Lower leg skin (tissue), 4 donors: ENCODE data around the gene MBNL2. TPM values are rescaled to one million over a fixed set of nuclear protein-coding genes. Genes with fewer than 3 reads are reported as not detected.

Experiments
- DNase-seq, 2 donors: peaks; one replicate each; pipeline ENCODE4 v3.0.0-alpha.2; 2019; ENCODE audit warnings: low spot score in 2 of 2
- H3K4me3 ChIP-seq: fragments of 200-600 bp; sonication (generic); 2 replicates; pipeline ENCODE4 v1.5.1; 2017; ENCODE audit warnings: mild to moderate bottlenecking, low read depth; ENCODE audit not compliant: poor library complexity, severe bottlenecking
- POLR2A ChIP-seq, 2 donors: fragments of 450-650 bp; IDR thresholded peaks; one replicate each; pipeline ENCODE4 v1.6.1; 2016 to 2017; ENCODE audit warnings: antibody characterized with exemption in 2 of 2, mild to moderate bottlenecking in 1 of 2, moderate library complexity in 1 of 2
- WGBS, 2 donors: methylation state at CpG; one replicate each; pipeline ENCODE4 v1.1.5; 2018; 5-methylcytosine and 5-hydroxymethylcytosine counted together
- intact Hi-C: fragments of 100-400 bp; cut with DNase I; formaldehyde crosslinking; loops from one replicate; pipeline ENCODE4 v1.15.0; 2023; ENCODE audit warnings: low total_unique reads
- total RNA-seq, 4 donors: library from RNA; depleted of rRNA; stranded (reverse); fragments of >200 nt; gene quantifications; one replicate each; pipeline ENCODE4 v1.1.0, GENCODE V29; 2016
- TF ChIP-seq, protein P1 (sequence below), 3 donors: fragments of 450-650 bp; IDR thresholded peaks; one replicate each; pipeline ENCODE4 v1.5.1; 2016; ENCODE audit warnings: antibody characterized with exemption in 3 of 3, mild to moderate bottlenecking in 3 of 3, moderate library complexity in 2 of 3

Gene MBNL2
- total RNA-seq, 4 donors from 2014 or later: 37.6 to 59.5 (median 45.4) TPM

DNA sequence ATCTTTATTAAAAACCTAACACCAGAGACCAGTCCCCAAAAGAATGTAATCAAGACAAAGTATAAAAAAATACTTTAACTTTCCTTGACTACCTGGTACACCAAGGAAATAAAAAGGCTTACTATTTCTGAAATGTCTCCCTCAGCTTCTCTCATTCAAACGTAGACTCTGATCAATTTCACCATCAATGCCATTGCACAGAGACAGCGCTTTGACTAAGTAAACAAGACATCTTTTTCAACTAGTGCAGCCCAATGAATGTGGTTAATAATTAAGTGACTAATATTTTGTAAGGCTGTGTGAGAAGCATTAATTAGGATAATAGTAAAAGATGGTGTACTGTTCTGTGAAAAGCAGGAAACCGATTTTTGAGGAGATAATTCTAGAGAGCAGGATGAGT is 204.6 kb downstream of the MBNL2 start:
- TF ChIP-seq, protein P1, sequence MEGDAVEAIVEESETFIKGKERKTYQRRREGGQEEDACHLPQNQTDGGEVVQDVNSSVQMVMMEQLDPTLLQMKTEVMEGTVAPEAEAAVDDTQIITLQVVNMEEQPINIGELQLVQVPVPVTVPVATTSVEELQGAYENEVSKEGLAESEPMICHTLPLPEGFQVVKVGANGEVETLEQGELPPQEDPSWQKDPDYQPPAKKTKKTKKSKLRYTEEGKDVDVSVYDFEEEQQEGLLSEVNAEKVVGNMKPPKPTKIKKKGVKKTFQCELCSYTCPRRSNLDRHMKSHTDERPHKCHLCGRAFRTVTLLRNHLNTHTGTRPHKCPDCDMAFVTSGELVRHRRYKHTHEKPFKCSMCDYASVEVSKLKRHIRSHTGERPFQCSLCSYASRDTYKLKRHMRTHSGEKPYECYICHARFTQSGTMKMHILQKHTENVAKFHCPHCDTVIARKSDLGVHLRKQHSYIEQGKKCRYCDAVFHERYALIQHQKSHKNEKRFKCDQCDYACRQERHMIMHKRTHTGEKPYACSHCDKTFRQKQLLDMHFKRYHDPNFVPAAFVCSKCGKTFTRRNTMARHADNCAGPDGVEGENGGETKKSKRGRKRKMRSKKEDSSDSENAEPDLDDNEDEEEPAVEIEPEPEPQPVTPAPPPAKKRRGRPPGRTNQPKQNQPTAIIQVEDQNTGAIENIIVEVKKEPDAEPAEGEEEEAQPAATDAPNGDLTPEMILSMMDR (IDR thresholded peaks at IDR 0.05): no peak
- TF ChIP-seq POLR2A (IDR thresholded peaks at IDR 0.05): no peak
- no peak overlapping the region for H3K4me3 ChIP-seq
- intact Hi-C loops: no loop called here
- 93 to 94% methylated on average over 3 of the region's 3 CpGs for WGBS, 2 donors
- no peak for DNase-seq

DNA sequence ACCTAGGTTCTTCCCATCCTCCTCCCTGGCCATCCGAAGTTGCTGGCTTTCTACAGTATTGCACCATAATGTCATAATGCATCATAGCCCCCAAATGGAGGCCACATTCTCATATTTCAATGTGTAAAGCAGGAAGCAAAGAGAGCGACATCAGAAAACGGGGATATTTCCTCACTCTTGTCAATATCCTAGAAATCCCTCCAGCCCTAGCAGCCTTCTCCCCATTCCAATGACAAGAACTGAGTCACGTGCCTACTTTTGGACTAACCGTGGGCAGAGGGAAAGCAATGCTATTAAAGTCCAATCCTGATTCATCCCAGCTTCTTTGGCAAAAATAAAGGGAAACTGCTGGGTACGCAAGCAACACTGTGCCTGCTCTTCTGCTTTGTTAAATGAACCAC is 207.5 kb downstream of the MBNL2 start:
- TF ChIP-seq, protein P1 (IDR thresholded peaks at IDR 0.05): no peak
- no peak for TF ChIP-seq POLR2A (IDR thresholded peaks at IDR 0.05)
- no peak overlapping the region for H3K4me3 ChIP-seq
- WGBS, 2 donors: 54 to 66% methylated on average over 6 of the region's 6 CpGs
- intact Hi-C loops: no loop called here
- peak in 1 of 2 donors; percentile 16 for DNase-seq

DNA sequence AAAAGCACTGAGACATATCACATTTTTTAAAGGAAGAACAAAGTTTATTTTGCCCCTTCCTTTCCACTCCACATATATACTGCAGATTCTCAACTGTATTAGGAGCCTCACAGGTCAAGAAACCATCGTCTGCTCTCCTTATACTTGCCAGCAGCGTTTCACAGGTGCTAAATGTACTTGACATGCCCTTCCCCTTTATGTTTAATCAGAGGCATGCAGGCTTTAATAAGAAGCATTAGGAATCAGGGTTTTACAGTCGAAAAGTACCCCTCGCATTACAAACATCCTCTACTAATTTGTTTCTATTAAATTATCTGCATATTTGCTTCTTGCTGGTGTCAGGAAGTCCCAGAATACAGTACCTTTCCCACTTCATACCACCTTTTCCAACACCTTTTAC is 208.2 kb downstream of the MBNL2 start:
- TF ChIP-seq POLR2A (IDR thresholded peaks at IDR 0.05): no peak
- DNase-seq: no peak
- WGBS, 2 donors: 68 to 76% methylated on average over 4 of the region's 4 CpGs
- H3K4me3 ChIP-seq: no peak overlapping the region
- intact Hi-C loops: no loop called here

DNA sequence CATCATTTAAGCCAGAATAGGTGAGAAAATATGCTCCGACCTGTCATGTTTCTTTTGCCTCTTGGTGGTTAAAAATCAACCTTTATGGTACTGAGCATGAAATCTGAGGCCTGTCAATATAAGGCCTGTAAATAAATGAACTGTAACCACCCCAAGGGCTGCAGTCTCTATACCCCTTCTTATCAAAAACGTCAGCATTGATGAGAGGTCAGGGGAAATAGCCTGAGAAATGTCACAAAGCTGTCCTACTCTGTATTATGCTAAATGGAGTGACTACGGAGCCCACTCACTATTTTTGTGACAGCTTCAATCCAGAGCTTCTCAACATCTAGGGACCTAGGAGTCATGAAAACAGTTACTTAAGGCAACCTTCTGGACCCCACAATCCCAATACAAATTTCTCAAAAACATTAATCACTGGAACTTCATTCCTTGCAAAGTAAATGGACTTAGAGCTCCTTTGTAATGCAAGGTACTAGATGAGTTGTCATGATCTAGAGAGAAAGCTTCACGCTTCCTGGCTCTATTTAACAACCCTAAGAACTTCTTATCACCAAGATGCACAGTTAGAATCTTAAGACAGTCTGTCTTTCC is 209.1 kb downstream of the MBNL2 start:
- H3K4me3 ChIP-seq: no peak overlapping the region
- DNase-seq: no peak
- TF ChIP-seq, protein P1 (IDR thresholded peaks at IDR 0.05): no peak
- no peak for TF ChIP-seq POLR2A (IDR thresholded peaks at IDR 0.05)
- WGBS, 2 donors: 90 to 91% methylated on average over 4 of the region's 4 CpGs
- intact Hi-C loops: no loop called here

DNA sequence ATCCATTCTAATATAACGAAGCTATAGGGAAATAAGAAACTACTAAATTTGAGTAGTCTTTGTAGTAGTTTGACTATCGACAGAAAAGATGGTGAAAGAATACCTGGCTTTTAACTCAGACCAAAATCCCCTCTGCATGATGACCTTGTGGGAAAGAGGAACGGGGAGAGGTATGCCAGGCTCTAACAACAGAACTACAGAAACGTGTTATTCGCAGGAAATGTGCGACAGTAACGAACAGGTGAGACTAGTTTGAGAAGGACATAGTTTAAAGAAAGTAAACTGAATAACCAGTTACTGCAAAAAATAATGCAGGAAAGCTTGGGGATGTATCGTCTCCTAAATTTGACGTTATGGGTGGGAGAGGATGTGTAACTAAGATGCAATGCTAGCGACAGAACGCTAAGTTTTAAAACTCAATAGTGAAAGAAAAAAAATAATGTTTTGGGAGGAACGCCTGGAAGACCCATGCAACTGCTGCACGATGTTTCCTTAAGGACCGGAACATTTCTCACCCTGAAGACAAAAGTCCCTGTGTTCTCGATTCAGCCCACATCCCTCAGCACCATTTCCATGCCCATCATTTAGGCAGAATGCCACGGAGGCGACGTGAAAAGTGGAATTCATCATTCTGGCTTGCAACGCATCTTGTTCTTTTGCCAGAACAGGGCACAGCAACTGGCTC is 210.2 kb downstream of the MBNL2 start:
- intact Hi-C loops: no loop called here
- WGBS, 2 donors: 6 to 12% methylated on average over 19 of the region's 19 CpGs

More for the DNA sequence above, 210.2 kb downstream of the MBNL2 start:
- peak overlapping the region; percentile 37 for H3K4me3 ChIP-seq
- no peak for DNase-seq
- no peak for TF ChIP-seq POLR2A (IDR thresholded peaks at IDR 0.05)
- TF ChIP-seq, protein P1 (IDR thresholded peaks at IDR 0.05): no peak
